DOHH2 (cell line): ENCODE measurements around the gene MPPED1.

Source experiments
- H3F3A ChIP-seq: fragments of 200-600 bp; sonication (generic), shearing (Covaris generic); 2 replicates; pipeline ENCODE4 v1.6.0; 2016; ENCODE audit warnings: antibody characterized with exemption, mild to moderate bottlenecking; ENCODE audit not compliant: control insufficient read depth, insufficient read depth
- H3K27ac ChIP-seq: fragments of 200-600 bp; sonication (generic); 2 replicates; pipeline ENCODE4 v1.5.1; 2014; ENCODE audit warnings: low read depth, mild to moderate bottlenecking, low read length, moderate library complexity
- H3K27me3 ChIP-seq: fragments of 200-600 bp; sonication (generic); 2 replicates; pipeline ENCODE4 v1.6.1; 2014; ENCODE audit warnings: mild to moderate bottlenecking, low read length, mixed read lengths; ENCODE audit not compliant: control insufficient read depth
- H3K36me3 ChIP-seq: fragments of 200-600 bp; sonication (generic); 2 replicates; pipeline ENCODE4 v1.6.1; 2014; ENCODE audit warnings: mild to moderate bottlenecking, low read length, moderate library complexity, mixed read lengths; ENCODE audit not compliant: control insufficient read depth
- H3K4me1 ChIP-seq: fragments of 200-600 bp; sonication (generic); 2 replicates; pipeline ENCODE4 v1.6.1; 2014; ENCODE audit warnings: mild to moderate bottlenecking, low read length, mixed read lengths; ENCODE audit not compliant: control insufficient read depth
- H3K4me2 ChIP-seq: fragments of 200-600 bp; sonication (generic); 2 replicates; pipeline ENCODE4 v1.6.0; 2014; ENCODE audit warnings: mild to moderate bottlenecking, low read length, moderate library complexity
- H3K4me3 ChIP-seq: fragments of 200-600 bp; sonication (generic); 2 replicates; pipeline ENCODE4 v1.5.1; 2014; ENCODE audit warnings: mild to moderate bottlenecking, low read length, mixed read lengths
- H3K79me2 ChIP-seq: fragments of 200-600 bp; sonication (generic); 2 replicates; pipeline ENCODE4 v1.6.1; 2014; ENCODE audit warnings: mild to moderate bottlenecking, low read length, mixed read lengths; ENCODE audit not compliant: control insufficient read depth
- H3K9me2 ChIP-seq: fragments of 200-600 bp; sonication (generic); replicated peaks from 2 replicates; pipeline ENCODE4 v1.6.1; 2014; ENCODE audit warnings: mild to moderate bottlenecking, low read length, mixed read lengths; ENCODE audit not compliant: control insufficient read depth
- H3K9me3 ChIP-seq: fragments of 200-600 bp; sonication (generic); 2 replicates; pipeline ENCODE4 v1.6.1; 2014; ENCODE audit warnings: antibody characterized with exemption, low read length, mixed read lengths; ENCODE audit not compliant: control insufficient read depth, insufficient read depth
- H4K20me1 ChIP-seq: fragments of 200-600 bp; sonication (generic); 2 replicates; pipeline ENCODE4 v1.6.0; 2014; ENCODE audit warnings: low read depth, mild to moderate bottlenecking, antibody characterized with exemption, low read length, moderate library complexity; ENCODE audit not compliant: control insufficient read depth, insufficient read depth
- EZH2phosphoT487 ChIP-seq: fragments of 200-600 bp; sonication (generic); IDR thresholded peaks from 2 replicates; pipeline ENCODE4 v1.6.1; 2017; ENCODE audit warnings: borderline replicate concordance, mild to moderate bottlenecking, antibody characterized with exemption, low read length, moderate library complexity, mixed read lengths
- TF ChIP-seq, protein P1 (sequence below): fragments of 200-600 bp; sonication (generic); IDR thresholded peaks from one replicate; pipeline ENCODE4 v1.5.1; 2014; ENCODE audit warnings: antibody characterized with exemption, mild to moderate bottlenecking, low read depth, low read length; ENCODE audit not compliant: poor library complexity, severe bottlenecking

Gene MPPED1

DNA sequence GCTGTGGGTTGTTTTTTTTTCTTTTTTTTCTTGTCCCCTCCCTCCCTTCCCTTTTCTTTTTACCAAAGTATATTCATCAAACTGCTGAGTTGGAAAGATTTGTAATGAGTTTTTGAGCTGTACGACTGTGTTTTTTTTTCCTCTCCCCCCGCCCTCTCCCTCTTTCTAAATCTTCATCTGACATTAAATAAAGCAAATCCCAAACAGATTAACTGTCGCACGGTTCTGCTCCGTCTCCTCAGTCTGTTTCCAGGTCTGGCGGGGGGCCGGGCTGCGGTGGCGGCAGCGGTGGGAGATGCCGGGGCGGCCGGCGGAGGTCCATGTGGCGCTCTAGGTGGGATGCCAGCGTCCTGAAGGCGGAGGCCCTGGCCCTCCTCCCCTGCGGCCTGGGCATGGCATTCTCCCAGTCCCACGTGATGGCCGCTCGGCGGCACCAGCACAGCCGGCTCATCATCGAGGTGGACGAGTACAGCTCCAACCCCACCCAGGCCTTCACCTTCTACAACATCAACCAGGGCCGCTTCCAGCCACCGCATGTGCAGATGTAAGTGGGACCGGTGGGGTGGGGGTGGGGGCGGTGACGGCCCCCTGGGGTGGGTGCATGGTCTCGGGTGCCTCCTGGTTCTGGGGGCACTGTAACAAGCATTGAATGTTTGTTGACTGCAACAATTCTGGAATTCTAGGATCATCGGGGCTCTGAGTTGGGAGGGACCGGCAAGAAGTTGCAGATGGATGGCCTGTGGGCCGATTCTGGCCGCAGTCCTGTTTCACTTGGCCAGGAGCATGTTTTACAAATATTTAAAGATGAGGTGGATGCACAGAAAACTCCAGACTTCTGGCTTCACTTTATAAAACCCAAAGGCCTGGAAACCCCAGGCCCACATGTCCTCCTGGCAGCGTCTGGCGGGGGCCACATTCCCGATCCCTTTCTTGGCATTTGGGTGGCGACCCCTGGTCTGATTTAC lies 13.1 kb downstream of the MPPED1 start:
- no peak overlapping the region for H3K4me3 ChIP-seq
- no peaks in the 10 kb centered on the region for H3K79me2 ChIP-seq
- no peaks in the 10 kb centered on the region for H3K36me3 ChIP-seq
- TF ChIP-seq EZH2phosphoT487, result no peak
- TF ChIP-seq, protein P1, sequence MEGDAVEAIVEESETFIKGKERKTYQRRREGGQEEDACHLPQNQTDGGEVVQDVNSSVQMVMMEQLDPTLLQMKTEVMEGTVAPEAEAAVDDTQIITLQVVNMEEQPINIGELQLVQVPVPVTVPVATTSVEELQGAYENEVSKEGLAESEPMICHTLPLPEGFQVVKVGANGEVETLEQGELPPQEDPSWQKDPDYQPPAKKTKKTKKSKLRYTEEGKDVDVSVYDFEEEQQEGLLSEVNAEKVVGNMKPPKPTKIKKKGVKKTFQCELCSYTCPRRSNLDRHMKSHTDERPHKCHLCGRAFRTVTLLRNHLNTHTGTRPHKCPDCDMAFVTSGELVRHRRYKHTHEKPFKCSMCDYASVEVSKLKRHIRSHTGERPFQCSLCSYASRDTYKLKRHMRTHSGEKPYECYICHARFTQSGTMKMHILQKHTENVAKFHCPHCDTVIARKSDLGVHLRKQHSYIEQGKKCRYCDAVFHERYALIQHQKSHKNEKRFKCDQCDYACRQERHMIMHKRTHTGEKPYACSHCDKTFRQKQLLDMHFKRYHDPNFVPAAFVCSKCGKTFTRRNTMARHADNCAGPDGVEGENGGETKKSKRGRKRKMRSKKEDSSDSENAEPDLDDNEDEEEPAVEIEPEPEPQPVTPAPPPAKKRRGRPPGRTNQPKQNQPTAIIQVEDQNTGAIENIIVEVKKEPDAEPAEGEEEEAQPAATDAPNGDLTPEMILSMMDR, result no peak
- H3F3A ChIP-seq, result no peaks in the 10 kb centered on the region
- H3K4me1 ChIP-seq, result no peaks in the 10 kb centered on the region
- no peak overlapping the region for H3K27ac ChIP-seq
- H3K4me2 ChIP-seq, result no peak overlapping the region
- H3K9me2 ChIP-seq, result no peaks in the 10 kb centered on the region
- no peaks in the 10 kb centered on the region for H4K20me1 ChIP-seq
- no peaks in the 10 kb centered on the region for H3K27me3 ChIP-seq
- H3K9me3 ChIP-seq, result no peaks in the 10 kb centered on the region

DNA sequence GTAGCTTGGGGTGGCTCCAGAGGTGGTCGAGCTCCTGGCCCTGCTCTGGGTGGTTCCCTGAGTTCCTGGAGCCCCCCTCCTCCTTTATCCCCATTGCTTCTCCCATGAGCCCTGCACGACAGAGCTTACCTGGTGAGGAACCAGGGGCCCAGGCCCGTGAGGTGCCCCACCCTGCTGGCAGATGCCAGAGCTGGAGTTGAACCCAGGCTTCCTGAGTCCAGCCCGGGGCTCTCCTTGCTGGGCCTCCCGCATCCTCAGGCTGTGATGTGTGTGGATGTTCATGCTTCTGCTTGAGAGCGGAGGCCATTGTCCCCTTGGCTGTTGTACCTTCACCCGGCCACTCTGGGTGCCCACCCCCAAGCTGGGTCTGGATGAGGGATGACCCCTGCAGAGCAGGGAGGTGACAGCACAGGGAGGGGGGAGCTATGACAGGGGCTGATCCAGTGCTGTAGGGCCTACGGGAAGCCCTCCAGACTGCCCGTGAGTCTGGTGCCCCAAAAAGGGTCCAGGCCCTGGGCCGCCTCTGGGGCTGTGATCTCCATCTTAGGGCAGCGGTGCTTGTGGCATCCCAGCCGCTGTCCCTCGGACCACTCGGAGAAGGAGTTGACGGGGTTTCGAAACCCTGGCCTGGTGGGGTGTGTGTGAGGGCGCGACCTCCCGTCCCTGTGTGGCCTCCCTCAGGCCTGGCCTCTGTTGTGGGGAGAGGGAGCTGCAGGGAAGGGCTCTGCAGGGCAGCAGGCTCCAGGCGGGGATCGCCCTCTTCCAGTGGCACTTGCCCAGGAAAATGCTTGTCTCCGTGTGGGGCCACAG lies 14.4 kb downstream of the MPPED1 start:
- Histone ChIP-seq H3K9me2 (no peaks in the 10 kb centered on the region), H4K20me1 (no peaks in the 10 kb centered on the region), H3K4me2 (no peak overlapping the region), H3K27me3 (no peaks in the 10 kb centered on the region), H3K79me2 (no peaks in the 10 kb centered on the region), H3K4me1 (no peaks in the 10 kb centered on the region), H3K36me3 (no peaks in the 10 kb centered on the region), H3K4me3 (no peak overlapping the region), H3K9me3 (no peaks in the 10 kb centered on the region), H3K27ac (no peak overlapping the region), H3F3A (no peaks in the 10 kb centered on the region)
- no peak for TF ChIP-seq EZH2phosphoT487
- TF ChIP-seq, protein P1, result no peak

DNA sequence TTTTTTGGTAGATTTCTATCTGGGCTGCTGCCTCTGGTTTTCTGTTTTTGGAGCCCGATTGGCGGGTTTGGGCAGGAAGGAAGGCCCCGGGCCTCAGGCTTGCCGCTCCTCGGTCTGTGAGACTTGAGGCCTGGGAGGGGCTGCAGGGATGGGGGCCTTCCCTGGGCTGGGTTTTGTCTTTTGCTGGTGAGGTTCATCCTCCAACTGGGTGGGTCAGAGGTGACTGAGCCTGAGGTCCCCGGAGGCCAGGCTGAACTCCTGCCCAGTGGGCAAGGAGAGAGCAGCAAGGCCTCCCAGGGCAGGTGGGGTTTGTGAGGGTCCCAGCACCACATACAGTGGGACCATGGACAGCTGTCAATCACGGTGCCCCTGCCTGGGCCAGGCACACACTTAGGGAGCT lies 15.0 kb downstream of the MPPED1 start:
- peaks cover 4% of the 10 kb centered on the region; the same call in 1 of the 2 replicates for H3K27me3 ChIP-seq
- H3K36me3 ChIP-seq, result no peaks in the 10 kb centered on the region
- H3K4me3 ChIP-seq, result no peak overlapping the region
- no peaks in the 10 kb centered on the region for H4K20me1 ChIP-seq
- no peaks in the 10 kb centered on the region for H3K79me2 ChIP-seq
- H3K9me3 ChIP-seq, result no peaks in the 10 kb centered on the region
- TF ChIP-seq EZH2phosphoT487, result no peak
- TF ChIP-seq, protein P1, result no peak
- no peaks in the 10 kb centered on the region for H3K9me2 ChIP-seq
- H3K27ac ChIP-seq, result no peak overlapping the region
- H3K4me2 ChIP-seq, result no peak overlapping the region
- H3F3A ChIP-seq, result no peaks in the 10 kb centered on the region
- H3K4me1 ChIP-seq, result no peaks in the 10 kb centered on the region
